Thymus (tissue), 11 donors: ENCODE results near the gene YEATS4. TPM values are rescaled to one million over a fixed set of nuclear protein-coding genes. Genes with fewer than 3 reads are reported as not detected.

Experiments used
- DNase-seq, 9 donors: peaks; one replicate each; pipeline ENCODE4 v3.0.0-alpha.2; 2013; ENCODE audit warnings: low spot score in 9 of 9, low read depth in 6 of 9, missing footprints in 1 of 9
- H3K27ac ChIP-seq, 2 donors: one replicate each; pipeline ENCODE4 v1.5.1; 2013; ENCODE audit warnings: control low read depth in 1 of 2, low read depth in 1 of 2, low read length in 1 of 2, mild to moderate bottlenecking in 1 of 2, moderate library complexity in 1 of 2
- H3K27me3 ChIP-seq, 2 donors: one replicate each; pipeline ENCODE4 v1.5.1; 2013; ENCODE audit warnings: low read length in 1 of 2; ENCODE audit not compliant: control insufficient read depth in 2 of 2, insufficient read depth in 1 of 2
- H3K36me3 ChIP-seq, 2 donors: one replicate each; pipeline ENCODE4 v1.5.1; 2013; ENCODE audit warnings: low read length in 1 of 2, mild to moderate bottlenecking in 1 of 2, moderate library complexity in 1 of 2; ENCODE audit not compliant: control insufficient read depth in 2 of 2, insufficient read depth in 2 of 2
- H3K4me1 ChIP-seq, 2 donors: one replicate each; pipeline ENCODE4 v1.5.1; 2013; ENCODE audit warnings: low read length in 2 of 2; ENCODE audit not compliant: control insufficient read depth in 2 of 2, insufficient read depth in 2 of 2
- H3K4me3 ChIP-seq, 2 donors: one replicate each; pipeline ENCODE4 v1.5.1; 2013; ENCODE audit warnings: low read length in 2 of 2, control low read depth in 1 of 2, mild to moderate bottlenecking in 1 of 2
- H3K9me3 ChIP-seq, 2 donors: one replicate each; pipeline ENCODE4 v1.5.1; 2013; ENCODE audit warnings: low read length in 1 of 2, mild to moderate bottlenecking in 1 of 2; ENCODE audit not compliant: control insufficient read depth in 2 of 2, insufficient read depth in 1 of 2
- WGBS: extraction: QIAGEN DNeasy Blood & Tissue Kit; methylation state at CpG from one replicate; pipeline ENCODE4 v1.1.7; 2013; 5-methylcytosine and 5-hydroxymethylcytosine counted together
- polyA plus RNA-seq: library from polyadenylated mRNA; stranded (reverse); fragments of 200-250 nt; gene quantifications from one replicate; pipeline ENCODE4 v1.2.3, GENCODE V29; 2013
- total RNA-seq: library from RNA; stranded (reverse); fragments of 120-200 nt; gene quantifications from one replicate; pipeline ENCODE4 v1.2.4, GENCODE V29; 2013
- donor health status: healthy.

Gene YEATS4
- total and polyA plus RNA-seq, 2 donors = 20.5 to 45.7 TPM

DNA sequence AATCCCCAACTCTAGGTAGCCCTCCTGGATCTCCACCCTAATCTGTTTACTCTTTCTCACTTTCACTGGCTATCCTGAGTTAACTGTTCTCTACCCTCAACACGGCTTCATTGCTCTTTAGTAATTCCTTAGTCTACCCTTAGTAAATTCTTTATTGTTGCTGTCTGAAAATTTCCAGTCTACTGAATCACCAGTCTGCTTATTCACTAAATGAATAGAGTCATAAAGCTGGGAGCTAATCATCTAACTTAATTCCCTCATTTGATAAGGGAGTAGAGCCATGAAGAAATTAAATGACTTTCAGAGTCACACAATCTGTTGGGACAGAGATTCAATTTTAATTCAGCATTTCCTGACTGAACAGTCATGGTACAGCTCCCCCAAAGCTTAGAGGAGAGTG is 36.5 kb downstream of the YEATS4 start:
- WGBS = 99% methylated on average over 1 of the region's 1 CpG
- no peak overlapping the region for H3K27ac ChIP-seq
- no peaks in the 10 kb centered on the region for H3K27me3 ChIP-seq
- no peaks in the 10 kb centered on the region for H3K9me3 ChIP-seq
- no peak overlapping the region for H3K4me3 ChIP-seq
- DNase-seq = no peak
- no peaks in the 10 kb centered on the region for H3K4me1 ChIP-seq
- H3K36me3 ChIP-seq = peaks cover 6 to 8% of the 10 kb centered on the region in 2 donors

- Histone ChIP-seq H3K4me3 (no peak overlapping the region), H3K9me3 (no peaks in the 10 kb centered on the region), H3K27ac (no peak overlapping the region), H3K27me3 (no peaks in the 10 kb centered on the region), H3K36me3 (no peaks in the 10 kb centered on the region), H3K4me1 (no peaks in the 10 kb centered on the region)
- DNase-seq = no peak
- 98% methylated on average over 3 of the region's 3 CpGs for WGBS
Measured at GRCh38 chr12:69396963-69397362, 37.4 kb downstream of the YEATS4 start.

- no peak overlapping the region for H3K4me3 ChIP-seq
- H3K9me3 ChIP-seq = no peaks in the 10 kb centered on the region
- H3K27me3 ChIP-seq = no peaks in the 10 kb centered on the region
- DNase-seq = no peak
- no peaks in the 10 kb centered on the region for H3K36me3 ChIP-seq
- no peaks in the 10 kb centered on the region for H3K4me1 ChIP-seq
- WGBS = 98% methylated on average over 3 of the region's 3 CpGs
- no peak overlapping the region for H3K27ac ChIP-seq
Measured at GRCh38 chr12:69397978-69398377, 38.4 kb downstream of the YEATS4 start.

- 98% methylated on average over 4 of the region's 4 CpGs for WGBS
- H3K9me3 ChIP-seq = no peaks in the 10 kb centered on the region
- no peaks in the 10 kb centered on the region for H3K27me3 ChIP-seq
- no peaks in the 10 kb centered on the region for H3K36me3 ChIP-seq
- no peak overlapping the region for H3K27ac ChIP-seq
- no peak for DNase-seq
- H3K4me1 ChIP-seq = no peaks in the 10 kb centered on the region
- no peak overlapping the region for H3K4me3 ChIP-seq
Measured at GRCh38 chr12:69401940-69402339, 42.4 kb downstream of the YEATS4 start.

DNA sequence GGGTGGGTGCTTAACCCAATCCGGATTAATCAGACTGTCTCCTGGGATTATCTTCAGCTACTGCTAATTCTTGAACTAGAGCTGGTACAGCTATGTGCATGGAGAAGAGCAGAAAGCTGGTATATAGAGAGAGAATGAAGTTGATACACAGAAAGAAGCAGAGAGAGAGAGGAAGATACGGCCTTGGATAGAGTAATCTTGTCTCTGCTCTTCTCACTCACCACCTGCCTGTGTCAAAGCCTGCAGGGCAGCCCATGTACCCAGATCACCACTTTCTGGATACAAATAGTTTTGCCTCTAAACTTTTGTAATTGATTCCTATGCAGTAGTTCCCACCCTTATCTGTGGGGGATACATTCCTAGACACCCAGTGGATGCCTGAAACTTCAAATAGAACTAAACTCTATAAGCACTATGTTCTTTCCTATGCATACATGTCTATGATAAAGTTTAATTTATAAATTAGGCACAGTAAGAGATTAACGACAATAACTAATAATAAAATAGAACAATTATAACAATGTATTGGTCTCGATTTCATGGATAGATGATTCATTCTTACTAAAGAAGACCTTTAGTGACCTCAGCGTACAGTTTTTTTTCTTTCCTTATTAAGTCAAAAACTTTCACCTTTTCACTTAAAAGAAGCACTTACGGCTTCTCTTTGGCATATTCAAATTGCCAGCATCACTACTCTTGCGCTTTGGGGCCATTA is 45.5 kb downstream of the YEATS4 start:
- 97% methylated on average over 7 of the region's 7 CpGs for WGBS
- no peaks in the 10 kb centered on the region for H3K4me1 ChIP-seq
- no peak for DNase-seq
- no peaks in the 10 kb centered on the region for H3K27me3 ChIP-seq
- H3K27ac ChIP-seq = no peak overlapping the region
- no peak overlapping the region for H3K4me3 ChIP-seq
- no peaks in the 10 kb centered on the region for H3K36me3 ChIP-seq
- H3K9me3 ChIP-seq = no peaks in the 10 kb centered on the region

GRCh38 chr12:69405566-69405865 is 46.0 kb downstream of the YEATS4 start:
- peaks cover 0 to under 1% of the 10 kb centered on the region in 2 donors for H3K36me3 ChIP-seq
- 97% methylated on average over 4 of the region's 4 CpGs for WGBS
- no peaks in the 10 kb centered on the region for H3K4me1 ChIP-seq
- no peaks in the 10 kb centered on the region for H3K9me3 ChIP-seq
- DNase-seq = no peak
- H3K27ac ChIP-seq = no peak overlapping the region
- H3K27me3 ChIP-seq = no peaks in the 10 kb centered on the region
- H3K4me3 ChIP-seq = no peak overlapping the region

DNA sequence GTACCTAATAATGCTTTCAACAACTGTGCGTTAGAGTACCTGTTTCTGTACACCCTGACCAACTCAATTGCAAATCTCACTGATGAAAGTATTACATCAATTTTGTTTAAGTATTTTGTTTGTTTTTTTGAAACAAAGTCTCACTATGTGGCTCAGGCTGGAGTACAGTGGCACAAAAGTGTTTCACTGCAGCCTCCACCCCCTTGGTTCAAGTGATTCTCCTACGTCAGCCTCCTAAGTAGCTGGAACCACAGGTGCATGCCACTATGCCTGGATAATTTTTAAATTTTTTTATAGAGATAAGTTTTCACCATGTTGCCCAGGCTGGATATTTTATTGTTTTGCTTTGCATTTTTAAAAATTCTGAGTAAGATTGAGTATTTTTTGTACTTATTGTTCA is 46.7 kb downstream of the YEATS4 start:
- H3K27ac ChIP-seq = no peak overlapping the region
- H3K4me3 ChIP-seq = no peak overlapping the region
- peaks cover 0 to 3% of the 10 kb centered on the region in 2 donors for H3K36me3 ChIP-seq
- no peaks in the 10 kb centered on the region for H3K9me3 ChIP-seq
- WGBS = 98% methylated on average over 2 of the region's 2 CpGs
- DNase-seq = no peak
- H3K27me3 ChIP-seq = no peaks in the 10 kb centered on the region
- no peaks in the 10 kb centered on the region for H3K4me1 ChIP-seq

- H3K4me1 ChIP-seq = no peaks in the 10 kb centered on the region
- no peak for DNase-seq
- no peaks in the 10 kb centered on the region for H3K27me3 ChIP-seq
- 96% methylated on average over 9 of the region's 9 CpGs for WGBS
- H3K36me3 ChIP-seq = peaks cover 0 to 10% of the 10 kb centered on the region in 2 donors
- no peaks in the 10 kb centered on the region for H3K9me3 ChIP-seq
- no peak overlapping the region for H3K4me3 ChIP-seq
- H3K27ac ChIP-seq = no peak overlapping the region
Measured at GRCh38 chr12:69410571-69410970, 51.0 kb downstream of the YEATS4 start.

- H3K27me3 ChIP-seq = no peaks in the 10 kb centered on the region
- H3K9me3 ChIP-seq = no peaks in the 10 kb centered on the region
- no peak overlapping the region for H3K4me3 ChIP-seq
- H3K4me1 ChIP-seq = no peaks in the 10 kb centered on the region
- no peak overlapping the region for H3K27ac ChIP-seq
- no peak for DNase-seq
- WGBS = 97% methylated on average over 3 of the region's 3 CpGs
- H3K36me3 ChIP-seq = peaks cover 0 to 10% of the 10 kb centered on the region in 2 donors
Measured at GRCh38 chr12:69412655-69413054, 53.1 kb downstream of the YEATS4 start.
